ENCODE data around the gene DNASE1. TPM values are rescaled to one million over a fixed set of nuclear protein-coding genes. Genes with fewer than 3 reads are reported as not detected.

The DNASE1 gene
- total RNA-seq, 1 donor from 2014 or later = 7.7 TPM

GRCh38 chr16:3659251-3659650 is 4.8 kb downstream of the DNASE1 start:
- intact Hi-C loops (cut with micrococcal nuclease) = no loop called here
- Histone ChIP-seq H3K4me3 (no peak overlapping the region), H3K4me1 (peaks cover 17% of the 10 kb centered on the region), H3K9me3 (replicated peaks) (no peaks in the 10 kb centered on the region), H3K27ac (replicated peaks) (no peak overlapping the region), H3K27me3 (ENCODE audit: low read depth) (no peaks in the 10 kb centered on the region), H3K36me3 (peaks cover 83% of the 10 kb centered on the region)
- TF ChIP-seq, protein P1, sequence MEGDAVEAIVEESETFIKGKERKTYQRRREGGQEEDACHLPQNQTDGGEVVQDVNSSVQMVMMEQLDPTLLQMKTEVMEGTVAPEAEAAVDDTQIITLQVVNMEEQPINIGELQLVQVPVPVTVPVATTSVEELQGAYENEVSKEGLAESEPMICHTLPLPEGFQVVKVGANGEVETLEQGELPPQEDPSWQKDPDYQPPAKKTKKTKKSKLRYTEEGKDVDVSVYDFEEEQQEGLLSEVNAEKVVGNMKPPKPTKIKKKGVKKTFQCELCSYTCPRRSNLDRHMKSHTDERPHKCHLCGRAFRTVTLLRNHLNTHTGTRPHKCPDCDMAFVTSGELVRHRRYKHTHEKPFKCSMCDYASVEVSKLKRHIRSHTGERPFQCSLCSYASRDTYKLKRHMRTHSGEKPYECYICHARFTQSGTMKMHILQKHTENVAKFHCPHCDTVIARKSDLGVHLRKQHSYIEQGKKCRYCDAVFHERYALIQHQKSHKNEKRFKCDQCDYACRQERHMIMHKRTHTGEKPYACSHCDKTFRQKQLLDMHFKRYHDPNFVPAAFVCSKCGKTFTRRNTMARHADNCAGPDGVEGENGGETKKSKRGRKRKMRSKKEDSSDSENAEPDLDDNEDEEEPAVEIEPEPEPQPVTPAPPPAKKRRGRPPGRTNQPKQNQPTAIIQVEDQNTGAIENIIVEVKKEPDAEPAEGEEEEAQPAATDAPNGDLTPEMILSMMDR (IDR thresholded peaks at IDR 0.05; ENCODE audit: borderline replicate concordance) = no peak
- DNase-seq = no peak

- no peak for DNase-seq
Observed at GRCh38 chr16:3661311-3661710, 6.8 kb downstream of the DNASE1 start.

DNA sequence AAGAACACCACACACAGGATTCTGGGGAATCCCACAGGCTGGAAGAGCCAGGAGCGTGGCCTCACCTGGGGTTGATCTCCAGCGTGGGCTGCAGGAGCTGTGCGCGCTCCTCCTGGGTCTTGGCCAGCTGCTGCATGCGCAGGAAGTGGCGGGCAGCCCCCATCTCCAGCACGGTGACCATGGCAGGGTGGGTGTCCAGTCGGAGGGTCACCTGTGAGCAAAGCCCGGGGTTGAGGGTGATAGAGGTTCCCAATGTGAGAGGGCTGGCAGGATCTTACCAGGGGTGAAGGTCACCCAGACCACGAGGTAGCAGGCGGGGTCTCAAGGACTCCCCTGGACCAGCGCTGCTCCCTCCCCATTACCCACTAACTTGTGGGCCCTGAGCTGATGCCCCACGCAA is 7.4 kb downstream of the DNASE1 start:
- Histone ChIP-seq H3K4me3 (no peak overlapping the region), H3K27ac (replicated peaks) (no peak overlapping the region), H3K27me3 (ENCODE audit: low read depth) (no peaks in the 10 kb centered on the region), H3K4me1 (peaks cover 5% of the 10 kb centered on the region), H3K9me3 (replicated peaks) (no peaks in the 10 kb centered on the region), H3K36me3 (peaks cover 89% of the 10 kb centered on the region)
- no peak for DNase-seq
- intact Hi-C loops (cut with micrococcal nuclease) = no loop called here
- TF ChIP-seq, protein P1 (IDR thresholded peaks at IDR 0.05; ENCODE audit: borderline replicate concordance) = no peak

More at GRCh38 chr16:3661311-3661710, 6.8 kb downstream of the DNASE1 start:
- Histone ChIP-seq H3K4me3 (no peak overlapping the region), H3K27ac (replicated peaks) (no peak overlapping the region), H3K9me3 (replicated peaks) (no peaks in the 10 kb centered on the region), H3K4me1 (no peaks in the 10 kb centered on the region), H3K27me3 (ENCODE audit: low read depth) (no peaks in the 10 kb centered on the region), H3K36me3 (peaks cover 95% of the 10 kb centered on the region)
- intact Hi-C loops (cut with micrococcal nuclease) = no loop called here
- TF ChIP-seq, protein P1 (IDR thresholded peaks at IDR 0.05; ENCODE audit: borderline replicate concordance) = no peak

GRCh38 chr16:3662601-3663000 is 8.1 kb downstream of the DNASE1 start:
- H3K27ac ChIP-seq (replicated peaks) = no peak overlapping the region
- H3K4me3 ChIP-seq = no peak overlapping the region
- no peak for DNase-seq
- no peaks in the 10 kb centered on the region for H3K9me3 ChIP-seq (replicated peaks)
- peaks cover 5% of the 10 kb centered on the region for H3K4me1 ChIP-seq
- TF ChIP-seq, protein P1 (IDR thresholded peaks at IDR 0.05; ENCODE audit: borderline replicate concordance) = no peak
- H3K36me3 ChIP-seq = peaks cover 82% of the 10 kb centered on the region
- H3K27me3 ChIP-seq (ENCODE audit: low read depth) = no peaks in the 10 kb centered on the region
- intact Hi-C loops (cut with micrococcal nuclease) = no loop called here

DNA sequence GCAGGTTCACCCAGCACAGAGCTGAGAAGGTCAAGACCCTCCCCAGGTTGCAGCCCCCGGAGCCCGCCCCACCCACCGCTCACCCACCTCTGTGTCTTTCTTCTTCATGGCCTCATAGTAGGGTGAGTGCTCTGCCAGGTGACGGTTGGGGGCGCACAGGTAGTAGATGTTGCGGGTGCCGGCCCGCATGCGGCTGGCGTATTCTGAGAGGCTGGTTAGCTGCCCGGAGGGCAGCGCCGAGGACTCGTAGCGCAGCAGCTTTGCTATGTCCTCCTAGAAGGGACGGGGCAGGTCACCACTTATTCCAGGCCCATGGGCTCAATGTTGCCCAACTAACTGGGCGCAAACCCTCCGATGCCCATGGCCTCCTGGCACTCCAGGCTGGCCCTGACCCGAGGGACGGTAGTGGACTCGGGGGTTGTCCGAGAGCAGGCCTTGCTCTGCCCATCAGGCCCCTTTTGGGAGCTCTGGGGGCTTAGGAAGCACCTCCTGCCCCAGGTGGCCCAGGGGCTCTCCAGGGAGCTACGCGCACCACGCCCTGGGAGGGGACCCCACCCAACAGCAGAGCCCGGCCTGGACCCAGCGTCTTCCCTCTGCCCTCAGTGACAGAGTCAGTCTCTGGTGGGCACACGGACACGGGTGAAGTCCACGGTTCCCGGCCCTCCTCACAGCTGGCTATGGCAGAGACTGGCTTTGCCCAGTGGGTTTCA is 9.9 kb downstream of the DNASE1 start:
- H3K4me1 ChIP-seq = peaks cover 5% of the 10 kb centered on the region
- H3K9me3 ChIP-seq (replicated peaks) = no peaks in the 10 kb centered on the region
- TF ChIP-seq, protein P1 (IDR thresholded peaks at IDR 0.05; ENCODE audit: borderline replicate concordance) = no peak
- H3K36me3 ChIP-seq = peaks cover 78% of the 10 kb centered on the region
- intact Hi-C loops (cut with micrococcal nuclease) = no loop called here
- H3K27ac ChIP-seq (replicated peaks) = no peak overlapping the region
- no peak overlapping the region for H3K4me3 ChIP-seq
- no peaks in the 10 kb centered on the region for H3K27me3 ChIP-seq (ENCODE audit: low read depth)
- DNase-seq = no peak
